GM18867 (cell line): ENCODE measurements around the gene PTPN14.
"Not testable (repeated sequence)": the region's sequence is repeated elsewhere in the genome, so short reads cannot be mapped to it uniquely, and the experiment has no call there.

Experiments
- ATAC-seq: cut with Tn5 transposase; IDR thresholded peaks from one replicate; pipeline ENCODE4 v1.9.1; 2021; ENCODE audit warnings: mild to moderate bottlenecking, moderate library complexity; ENCODE audit not compliant: unreplicated experiment

The PTPN14 gene

GRCh38 chr1:214481983-214482634, 69.3 kb downstream of the PTPN14 start:
- ATAC-seq: not testable (repeated sequence)

GRCh38 chr1:214476986-214477870, 74.2 kb downstream of the PTPN14 start:
- peak; percentile 76 for ATAC-seq

- ATAC-seq: no peak
Measured at GRCh38 chr1:214476229-214476985, 75.0 kb downstream of the PTPN14 start.

- ATAC-seq: no peak
Measured at GRCh38 chr1:214475746-214476145, 75.7 kb downstream of the PTPN14 start.

- no peak for ATAC-seq
Measured at GRCh38 chr1:214475331-214475730, 76.1 kb downstream of the PTPN14 start.

- no peak for ATAC-seq
Measured at GRCh38 chr1:214474467-214474866, 76.9 kb downstream of the PTPN14 start.

GRCh38 chr1:214473862-214474261, 77.5 kb downstream of the PTPN14 start:
- ATAC-seq: no peak

- no peak for ATAC-seq
Measured at GRCh38 chr1:214473387-214473786, 78.0 kb downstream of the PTPN14 start.

GRCh38 chr1:214472364-214472763, 79.0 kb downstream of the PTPN14 start:
- no peak for ATAC-seq

- no peak for ATAC-seq
Measured at GRCh38 chr1:214471458-214471857, 79.9 kb downstream of the PTPN14 start.

GRCh38 chr1:214470132-214470531, 81.3 kb downstream of the PTPN14 start:
- no peak for ATAC-seq

- no peak for ATAC-seq
Measured at GRCh38 chr1:214469290-214469689, 82.1 kb downstream of the PTPN14 start.

- ATAC-seq: no peak
Measured at GRCh38 chr1:214467078-214467585, 84.3 kb downstream of the PTPN14 start.

- ATAC-seq: no peak
Measured at GRCh38 chr1:214466403-214467077, 84.9 kb downstream of the PTPN14 start.

- no peak for ATAC-seq
Measured at GRCh38 chr1:214464445-214465287, 86.7 kb downstream of the PTPN14 start.

GRCh38 chr1:214463596-214463995, 87.8 kb downstream of the PTPN14 start:
- ATAC-seq: peak; percentile 43

- no peak for ATAC-seq
Measured at GRCh38 chr1:214462882-214463281, 88.5 kb downstream of the PTPN14 start.

GRCh38 chr1:214461305-214461704, 90.1 kb downstream of the PTPN14 start:
- ATAC-seq: no peak

GRCh38 chr1:214460304-214460916, 91.0 kb downstream of the PTPN14 start:
- no peak for ATAC-seq
